ENCODE results near the gene CPA3. TPM values are rescaled to one million over a fixed set of nuclear protein-coding genes. Genes with fewer than 3 reads are reported as not detected.

CPA3 gene
- total and polyA plus RNA-seq, 2 of the 13 experiments (the other 11 are each of a cell fraction or from before 2014, with no cell fraction given): not detected

- TF ChIP-seq, protein P1, sequence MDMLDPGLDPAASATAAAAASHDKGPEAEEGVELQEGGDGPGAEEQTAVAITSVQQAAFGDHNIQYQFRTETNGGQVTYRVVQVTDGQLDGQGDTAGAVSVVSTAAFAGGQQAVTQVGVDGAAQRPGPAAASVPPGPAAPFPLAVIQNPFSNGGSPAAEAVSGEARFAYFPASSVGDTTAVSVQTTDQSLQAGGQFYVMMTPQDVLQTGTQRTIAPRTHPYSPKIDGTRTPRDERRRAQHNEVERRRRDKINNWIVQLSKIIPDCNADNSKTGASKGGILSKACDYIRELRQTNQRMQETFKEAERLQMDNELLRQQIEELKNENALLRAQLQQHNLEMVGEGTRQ (IDR thresholded peaks at IDR 0.05; ENCODE audit: low read depth, low read length): no peak
- TF ChIP-seq, protein P1 (CRISPR knock-in tag; IDR thresholded peaks at IDR 0.05; ENCODE audit: borderline replicate concordance): no peak
- no peak for TF ChIP-seq BCL3 (CRISPR knock-in tag; IDR thresholded peaks at IDR 0.05)
- no peak for TF ChIP-seq NR2F2 (IDR thresholded peaks at IDR 0.05; ENCODE audit: borderline replicate concordance, low read depth)
- TF ChIP-seq, protein P2, sequence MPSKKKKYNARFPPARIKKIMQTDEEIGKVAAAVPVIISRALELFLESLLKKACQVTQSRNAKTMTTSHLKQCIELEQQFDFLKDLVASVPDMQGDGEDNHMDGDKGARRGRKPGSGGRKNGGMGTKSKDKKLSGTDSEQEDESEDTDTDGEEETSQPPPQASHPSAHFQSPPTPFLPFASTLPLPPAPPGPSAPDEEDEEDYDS (CRISPR knock-in tag; IDR thresholded peaks at IDR 0.05): no peak
- no peak for TF ChIP-seq ZNF850 (CRISPR knock-in tag; conservative IDR thresholded peaks at IDR 0.05)
- TF ChIP-seq ZNF235 (CRISPR knock-in tag; IDR thresholded peaks at IDR 0.05; ENCODE audit: borderline replicate concordance): no peak
- no peak for TF ChIP-seq PAXIP1 (CRISPR knock-in tag; conservative IDR thresholded peaks at IDR 0.05)
- TF ChIP-seq ZBTB34 (CRISPR knock-in tag; IDR thresholded peaks at IDR 0.05): no peak
- TF ChIP-seq NRL (CRISPR knock-in tag; IDR thresholded peaks at IDR 0.05; ENCODE audit: borderline replicate concordance): no peak
- no peak for TF ChIP-seq ZNF431 (CRISPR knock-in tag; IDR thresholded peaks at IDR 0.05; ENCODE audit: borderline replicate concordance, low read depth)
- TF ChIP-seq CEBPZ (IDR thresholded peaks at IDR 0.05; ENCODE audit: low read length): no peak
Observed at GRCh38 chr3:148938306-148938705, 73.2 kb downstream of the CPA3 start (continued).

All from HepG2 (cell line).